Suprapubic skin (tissue), 3 donors: ENCODE results near the gene ALPG.

Experiments
- POLR2A ChIP-seq, 2 donors: fragments of 450-650 bp; IDR thresholded peaks; one replicate each; pipeline ENCODE4 v1.6.1; 2017; ENCODE audit warnings: antibody characterized with exemption in 2 of 2, mild to moderate bottlenecking in 2 of 2, moderate library complexity in 2 of 2
- TF ChIP-seq, protein P1 (sequence below), 2 donors: fragments of 200-600 bp in 1 of 2; fragments of 450-650 bp in 1 of 2; sonication (generic) in 1 of 2; IDR thresholded peaks; one replicate each; pipeline ENCODE4 v1.5.1; 2016 to 2019; ENCODE audit warnings: antibody characterized with exemption in 2 of 2, mild to moderate bottlenecking in 1 of 2, moderate library complexity in 1 of 2

DNA sequence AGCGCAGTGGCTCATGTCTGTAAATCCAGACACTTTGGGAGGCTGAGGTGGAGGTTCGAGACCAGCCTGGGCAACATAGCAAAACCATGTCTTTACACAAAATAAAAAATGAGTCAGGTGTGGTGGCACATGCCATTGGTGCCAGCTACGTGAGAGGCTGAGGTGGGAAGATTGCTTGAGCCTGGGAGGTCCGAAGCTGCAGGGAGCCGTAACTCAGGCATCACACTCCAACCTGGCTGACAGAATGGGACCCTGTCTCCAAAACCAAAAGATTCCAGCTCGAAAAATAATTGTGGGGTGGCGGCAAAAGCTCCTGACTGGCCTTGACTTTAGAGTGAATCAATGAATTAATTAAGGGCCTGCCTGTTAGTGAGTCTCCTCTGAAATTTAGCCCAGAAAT is 29.3 kb upstream of the ALPG start:
- TF ChIP-seq POLR2A (IDR thresholded peaks at IDR 0.05), result no peak
- TF ChIP-seq, protein P1, sequence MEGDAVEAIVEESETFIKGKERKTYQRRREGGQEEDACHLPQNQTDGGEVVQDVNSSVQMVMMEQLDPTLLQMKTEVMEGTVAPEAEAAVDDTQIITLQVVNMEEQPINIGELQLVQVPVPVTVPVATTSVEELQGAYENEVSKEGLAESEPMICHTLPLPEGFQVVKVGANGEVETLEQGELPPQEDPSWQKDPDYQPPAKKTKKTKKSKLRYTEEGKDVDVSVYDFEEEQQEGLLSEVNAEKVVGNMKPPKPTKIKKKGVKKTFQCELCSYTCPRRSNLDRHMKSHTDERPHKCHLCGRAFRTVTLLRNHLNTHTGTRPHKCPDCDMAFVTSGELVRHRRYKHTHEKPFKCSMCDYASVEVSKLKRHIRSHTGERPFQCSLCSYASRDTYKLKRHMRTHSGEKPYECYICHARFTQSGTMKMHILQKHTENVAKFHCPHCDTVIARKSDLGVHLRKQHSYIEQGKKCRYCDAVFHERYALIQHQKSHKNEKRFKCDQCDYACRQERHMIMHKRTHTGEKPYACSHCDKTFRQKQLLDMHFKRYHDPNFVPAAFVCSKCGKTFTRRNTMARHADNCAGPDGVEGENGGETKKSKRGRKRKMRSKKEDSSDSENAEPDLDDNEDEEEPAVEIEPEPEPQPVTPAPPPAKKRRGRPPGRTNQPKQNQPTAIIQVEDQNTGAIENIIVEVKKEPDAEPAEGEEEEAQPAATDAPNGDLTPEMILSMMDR (IDR thresholded peaks at IDR 0.05), result no peak
